ENCODE measurements around the gene THRB. TPM values are rescaled to one million over a fixed set of nuclear protein-coding genes. Genes with fewer than 3 reads are reported as not detected.

The THRB gene
- polyA plus RNA-seq, 1 of the 3 experiments (the other 2 are of a cell fraction) = 0.02 TPM

DNA sequence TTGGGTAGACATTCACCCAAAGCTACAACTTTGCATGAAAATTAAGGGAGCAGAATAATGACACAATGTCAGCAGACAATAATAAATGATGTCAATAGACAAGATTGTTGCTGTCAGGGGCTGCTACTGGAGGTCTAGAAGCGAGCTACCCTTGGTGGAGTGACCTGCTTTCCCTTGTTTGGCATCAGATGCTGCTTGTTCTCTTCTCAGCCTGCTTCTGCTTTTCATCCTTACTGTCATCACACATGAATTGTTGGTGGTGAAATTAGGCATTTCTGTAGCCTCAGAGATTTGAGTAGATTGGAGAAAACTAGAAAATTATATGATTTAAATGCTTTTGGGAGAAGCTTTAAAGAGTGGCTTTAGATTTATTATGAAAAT, 355.8 kb downstream of the THRB start:
- CTCF ChIA-PET = interaction anchor here (1.0 kb wide), 1 partner anchor 13 kb away, joined by 3 read pairs; no protein-coding TSS in a partner anchor

More for the DNA sequence above, 355.8 kb downstream of the THRB start:
- Histone ChIP-seq H3K27me3 (ENCODE audit: insufficient read depth) (no peaks in the 10 kb centered on the region), H3K36me3 (replicated peaks in 1 of 2; ENCODE audit: control insufficient read depth in 1 of 2, insufficient read depth in 2 of 2, low read length in 1 of 2) (no peaks in the 10 kb centered on the region), H2AFZ (ENCODE audit: low read depth) (no peak overlapping the region), H3K79me2 (ENCODE audit: insufficient read depth) (no peaks in the 10 kb centered on the region), H3F3A (replicated peaks; ENCODE audit: insufficient read depth) (no peaks in the 10 kb centered on the region), H4K20me1 (ENCODE audit: insufficient read depth) (no peaks in the 10 kb centered on the region), H3K4me1 (ENCODE audit: control insufficient read depth in 1 of 2, insufficient read depth in 2 of 2, low read depth in 1 of 2, low read length in 1 of 2) (peaks cover 0 to 3% of the 10 kb centered on the region in 2 experiments; a peak in 1 of 4 replicates), H3K9ac (no peak overlapping the region), H3K27ac (ENCODE audit: low read depth in 2 of 2, low read length in 1 of 2) (no peak overlapping the region), H3K4me3 (ENCODE audit: low read depth in 2 of 2, low read length in 1 of 2) (no peak overlapping the region), H3K4me2 (no peak overlapping the region), H3K9me3 (no peaks in the 10 kb centered on the region), H3K9me2 (no peaks in the 10 kb centered on the region)
- 82% methylated on average over 1 of the region's 1 CpG for WGBS (ENCODE audit: low lambda C conversion rate)
- no peak for TF ChIP-seq MAX (IDR thresholded peaks at IDR 0.05; ENCODE audit: low read depth)
- no peak for TF ChIP-seq EZH2phosphoT487 (IDR thresholded peaks at IDR 0.05; ENCODE audit: borderline replicate concordance, low read depth)
- no peak for TF ChIP-seq SIN3A (IDR thresholded peaks at IDR 0.05; ENCODE audit: borderline replicate concordance, low read depth, low read length)
- no peak for TF ChIP-seq GATA2 (CRISPR knock-in tag; IDR thresholded peaks at IDR 0.05)
- TF ChIP-seq FOSL2 (IDR thresholded peaks at IDR 0.05; ENCODE audit: borderline replicate concordance, low read depth) = no peak
- no peak for TF ChIP-seq POLR2AphosphoS5 (IDR thresholded peaks at IDR 0.05; ENCODE audit: low read depth, low read length)
- TF ChIP-seq REST (IDR thresholded peaks at IDR 0.05; ENCODE audit: low read depth, low read length) = no peak
- no peak for TF ChIP-seq CHD2 (IDR thresholded peaks at IDR 0.05; ENCODE audit: low read length, partially characterized antibody)
- TF ChIP-seq ELF1 (IDR thresholded peaks at IDR 0.05) = no peak
- TF ChIP-seq FOXJ3 (CRISPR knock-in tag; IDR thresholded peaks at IDR 0.05) = no peak
- TF ChIP-seq, protein P1, sequence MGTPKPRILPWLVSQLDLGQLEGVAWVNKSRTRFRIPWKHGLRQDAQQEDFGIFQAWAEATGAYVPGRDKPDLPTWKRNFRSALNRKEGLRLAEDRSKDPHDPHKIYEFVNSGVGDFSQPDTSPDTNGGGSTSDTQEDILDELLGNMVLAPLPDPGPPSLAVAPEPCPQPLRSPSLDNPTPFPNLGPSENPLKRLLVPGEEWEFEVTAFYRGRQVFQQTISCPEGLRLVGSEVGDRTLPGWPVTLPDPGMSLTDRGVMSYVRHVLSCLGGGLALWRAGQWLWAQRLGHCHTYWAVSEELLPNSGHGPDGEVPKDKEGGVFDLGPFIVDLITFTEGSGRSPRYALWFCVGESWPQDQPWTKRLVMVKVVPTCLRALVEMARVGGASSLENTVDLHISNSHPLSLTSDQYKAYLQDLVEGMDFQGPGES (IDR thresholded peaks at IDR 0.05; ENCODE audit: low read depth, low read length) = no peak
- no peak for TF ChIP-seq GABPA (IDR thresholded peaks at IDR 0.05; ENCODE audit: low read depth)
- no peak for TF ChIP-seq MEF2A (IDR thresholded peaks at IDR 0.05; ENCODE audit: borderline replicate concordance, low read depth)
- TF ChIP-seq MXI1 (IDR thresholded peaks at IDR 0.05; ENCODE audit: low read depth, low read length) = no peak
- no peak for TF ChIP-seq CTCF (IDR thresholded peaks at IDR 0.05)
- POLR2A ChIA-PET = no interaction called here
- DNase-seq = no peak
